NCI-H226 (cell line): ENCODE results near the gene MOB3B.

Source experiments
- DNase-seq: peaks from one replicate; pipeline ENCODE4 v3.0.0-alpha.2; 2015

MOB3B gene

DNA sequence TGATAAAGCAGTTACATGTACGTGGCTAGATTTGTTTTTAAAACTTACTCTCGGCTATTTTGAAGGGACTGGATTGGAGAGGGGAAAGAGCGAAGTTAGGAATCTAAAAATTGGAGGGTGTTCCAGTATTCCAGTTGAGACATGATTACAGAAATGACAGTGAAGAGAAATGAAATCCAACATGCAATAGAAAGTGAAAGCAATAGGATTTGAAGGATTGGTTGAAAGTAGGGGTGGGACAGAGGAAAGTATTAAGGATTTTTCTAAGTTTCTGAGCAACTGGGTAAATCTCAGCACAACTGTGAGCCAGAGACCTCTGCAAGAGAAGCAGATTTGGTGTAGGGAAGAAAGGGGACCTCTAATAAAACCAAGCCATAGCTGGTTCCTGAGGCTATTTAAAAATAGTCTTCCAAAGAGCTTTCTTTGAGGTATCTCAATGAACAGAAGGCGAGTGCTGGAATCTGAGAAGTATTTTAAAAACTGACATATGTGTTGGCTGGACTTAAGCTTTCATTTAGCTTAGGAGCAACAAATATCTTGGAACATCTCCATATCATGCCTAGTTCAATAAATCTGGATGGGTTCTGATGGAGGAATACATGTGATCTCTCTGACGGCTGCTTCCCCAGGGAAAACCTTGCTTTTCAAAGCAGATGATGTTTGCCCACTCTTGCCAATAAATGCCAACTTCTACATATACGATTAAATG is 115.9 kb downstream of the MOB3B start:
- DNase-seq = no peak

DNA sequence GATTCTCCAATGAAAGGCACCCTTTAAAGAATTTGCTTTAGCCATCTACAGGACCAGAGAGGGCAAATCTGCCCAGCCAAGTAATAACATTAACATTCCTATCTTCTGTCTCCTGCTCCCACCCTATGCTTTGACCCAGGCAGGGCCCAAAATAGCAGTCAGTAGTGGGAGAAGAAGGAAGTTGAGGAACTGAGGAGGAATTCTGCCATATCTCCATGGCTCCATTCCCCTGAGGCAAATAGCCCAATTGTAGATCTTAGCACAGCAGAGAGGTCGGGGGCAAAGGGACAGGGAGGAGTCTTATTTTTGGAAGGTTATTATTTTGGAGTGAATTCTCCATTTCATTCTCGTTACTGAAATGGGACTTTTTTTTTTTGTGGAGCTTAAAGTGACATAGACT is 116.7 kb downstream of the MOB3B start:
- peak; percentile 8 for DNase-seq

DNA sequence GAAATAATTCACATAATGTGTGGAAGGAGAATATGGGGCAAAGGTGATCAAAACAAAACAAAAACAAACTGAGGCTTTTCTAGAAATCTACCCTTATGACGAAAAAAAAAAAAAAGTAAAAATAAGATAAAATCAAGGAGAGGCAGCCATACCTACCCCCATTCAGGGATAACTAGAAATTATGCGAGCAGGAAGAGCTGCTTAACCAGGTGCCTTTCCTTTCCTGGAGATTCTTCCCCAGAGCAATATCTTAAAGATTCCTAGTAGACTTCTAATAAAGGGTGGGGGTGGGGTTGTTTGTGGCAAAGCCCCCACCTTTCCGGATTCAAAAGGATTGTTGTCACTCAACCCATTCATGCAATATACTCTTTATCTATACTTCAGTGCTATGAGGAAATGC is 117.5 kb downstream of the MOB3B start:
- DNase-seq = no peak

DNA sequence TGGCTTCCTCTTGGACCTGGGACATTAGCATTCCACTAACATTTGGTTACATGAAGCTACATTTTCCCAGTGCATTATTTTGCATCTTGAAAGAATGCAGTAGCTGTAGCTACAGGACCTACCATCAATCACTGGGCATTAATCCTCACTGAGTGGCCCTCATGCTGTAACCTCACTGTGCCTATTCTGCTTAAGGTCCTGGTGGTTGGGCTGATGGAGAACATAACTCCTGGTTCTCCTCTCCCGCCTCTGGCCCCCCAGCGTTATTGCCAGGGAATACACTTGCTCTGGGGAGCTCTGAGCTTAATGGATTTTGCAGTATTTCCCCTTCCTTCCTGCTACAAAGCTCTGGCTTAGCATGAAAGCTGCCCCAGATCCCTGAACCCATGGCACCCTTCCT is 121.1 kb downstream of the MOB3B start:
- DNase-seq = no peak

DNA sequence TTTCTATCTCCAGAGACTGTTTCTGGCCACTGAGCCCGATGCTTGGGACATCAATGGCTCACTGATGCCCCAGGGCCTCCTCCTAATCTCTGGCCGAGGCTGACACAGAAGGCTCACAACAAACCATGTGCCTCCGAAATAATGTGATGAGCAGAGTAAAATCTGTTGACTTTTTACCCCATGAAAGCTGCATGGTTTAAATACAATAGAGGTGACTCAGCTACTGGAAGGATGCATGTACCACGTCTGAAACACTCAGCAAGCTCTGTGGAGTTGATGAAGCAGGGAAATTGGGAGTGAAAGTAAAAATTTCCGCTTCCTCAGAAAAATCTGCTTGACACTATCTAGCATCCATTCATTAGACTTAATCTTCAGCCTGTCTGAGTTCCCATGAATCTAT is 121.6 kb downstream of the MOB3B start:
- peak; percentile 67 for DNase-seq

DNA sequence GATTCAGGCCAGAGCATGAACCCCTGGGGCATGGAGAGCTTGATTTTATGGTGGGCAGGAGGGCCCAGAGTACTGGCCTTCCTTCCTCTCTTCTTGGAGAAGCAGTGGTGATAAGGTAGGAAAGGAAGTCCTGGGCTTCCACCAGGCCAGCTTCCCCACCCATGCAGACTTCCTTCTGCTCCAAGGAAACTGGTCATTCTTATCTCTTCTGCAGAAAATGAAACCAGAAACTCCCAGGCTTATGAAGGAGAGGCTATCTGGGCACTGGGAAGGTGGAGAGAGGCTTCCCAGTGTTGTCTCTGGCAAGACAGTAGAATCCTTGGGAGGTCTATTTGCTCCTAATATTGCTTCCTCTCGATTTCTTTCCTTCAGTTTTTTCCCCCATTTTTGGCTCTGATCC is 122.1 kb downstream of the MOB3B start:
- DNase-seq = peak; percentile 59

DNA sequence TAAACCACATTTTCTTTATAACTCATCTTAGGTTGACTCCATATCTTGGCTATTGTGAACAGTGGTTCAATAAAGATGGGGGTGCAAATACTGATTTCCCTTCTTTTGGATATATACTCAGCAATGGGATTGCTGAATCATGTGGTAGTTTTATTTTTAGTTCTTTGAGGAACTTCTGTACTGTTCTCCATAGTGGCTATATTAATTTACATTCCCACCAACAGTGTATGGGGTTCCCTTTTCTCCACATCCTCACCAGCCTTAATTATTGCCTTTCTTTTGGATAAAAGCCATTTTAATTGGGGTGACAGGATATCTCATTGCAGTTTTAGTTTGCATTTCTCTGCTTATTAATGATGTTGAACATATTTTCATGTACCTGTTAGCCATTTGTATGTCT is 125.0 kb downstream of the MOB3B start:
- no peak for DNase-seq

DNA sequence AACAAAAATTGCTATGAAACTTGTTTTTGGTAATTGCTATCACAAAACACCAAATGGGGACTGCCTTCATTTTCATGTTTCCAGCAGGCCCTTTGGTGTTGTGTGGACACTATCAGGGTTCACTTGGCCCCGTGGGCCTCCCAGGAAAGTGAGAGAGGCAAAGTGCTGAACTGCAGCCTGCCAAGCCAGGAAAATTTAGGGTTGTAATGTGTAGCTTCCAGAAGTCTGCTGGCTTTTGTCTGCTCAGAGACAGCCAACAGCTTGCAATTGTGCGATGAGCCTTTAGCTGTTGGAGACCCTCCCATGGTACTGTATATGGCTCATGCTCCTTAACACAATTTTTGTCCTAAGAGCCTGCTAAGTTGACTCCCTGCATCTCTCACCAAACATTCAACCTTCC is 127.0 kb downstream of the MOB3B start:
- no peak for DNase-seq

DNA sequence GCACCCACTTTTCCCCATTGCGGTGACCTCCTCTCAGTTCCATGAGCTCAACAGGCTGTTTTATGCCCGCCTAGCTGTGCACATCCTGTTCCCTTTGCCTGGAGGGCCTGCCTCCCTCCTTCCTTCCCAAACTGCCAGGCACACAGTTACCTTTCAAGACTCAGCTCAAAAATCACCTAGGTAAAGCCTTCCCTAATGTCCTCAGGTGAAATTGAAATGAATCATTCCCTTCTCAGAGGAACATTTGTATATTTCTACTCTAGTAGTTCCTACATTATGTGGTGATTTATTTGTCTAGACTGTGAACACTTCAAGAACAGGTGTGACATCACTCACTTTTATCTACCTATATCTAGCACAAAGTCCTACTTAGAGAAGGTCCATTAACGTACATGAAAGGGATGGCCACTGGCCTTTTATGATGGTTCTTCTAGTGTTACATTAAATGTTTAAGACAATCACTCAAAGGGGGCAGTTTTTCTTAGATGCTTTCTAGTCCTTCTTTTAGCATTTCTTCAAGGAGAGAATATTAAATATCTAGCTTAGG is 129.2 kb downstream of the MOB3B start:
- no peak for DNase-seq

DNA sequence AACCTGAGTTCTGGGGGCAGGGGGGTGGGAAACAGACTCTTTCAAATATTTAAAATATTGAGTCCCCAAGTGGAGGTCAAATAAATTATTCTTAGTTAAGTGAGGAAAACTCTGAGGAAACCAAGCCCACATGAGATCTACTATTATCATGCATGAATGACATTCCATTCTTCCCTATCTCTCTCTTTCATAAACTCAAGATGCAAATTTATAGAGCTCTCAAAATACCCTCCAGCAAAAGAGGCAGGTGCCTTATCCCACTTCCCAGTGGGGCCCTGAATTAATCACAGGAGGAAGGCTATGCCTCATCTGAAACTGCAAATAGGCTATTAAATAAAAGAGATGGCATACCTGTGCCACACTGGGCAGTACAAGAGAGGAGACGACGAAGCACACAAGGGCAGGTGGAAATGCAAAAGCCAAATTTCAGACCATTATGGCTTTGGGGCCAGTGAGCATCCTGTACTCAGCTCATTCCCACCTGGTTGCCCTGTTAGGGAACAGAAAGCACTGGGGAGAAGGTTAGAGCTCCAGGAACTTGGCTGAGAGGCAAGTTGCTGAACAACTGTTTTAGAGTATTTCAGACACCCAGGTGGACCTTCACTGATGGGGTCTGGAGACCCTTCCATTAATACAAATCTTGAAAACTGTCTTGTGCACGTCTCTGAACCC is 130.5 kb downstream of the MOB3B start:
- DNase-seq = no peak

DNA sequence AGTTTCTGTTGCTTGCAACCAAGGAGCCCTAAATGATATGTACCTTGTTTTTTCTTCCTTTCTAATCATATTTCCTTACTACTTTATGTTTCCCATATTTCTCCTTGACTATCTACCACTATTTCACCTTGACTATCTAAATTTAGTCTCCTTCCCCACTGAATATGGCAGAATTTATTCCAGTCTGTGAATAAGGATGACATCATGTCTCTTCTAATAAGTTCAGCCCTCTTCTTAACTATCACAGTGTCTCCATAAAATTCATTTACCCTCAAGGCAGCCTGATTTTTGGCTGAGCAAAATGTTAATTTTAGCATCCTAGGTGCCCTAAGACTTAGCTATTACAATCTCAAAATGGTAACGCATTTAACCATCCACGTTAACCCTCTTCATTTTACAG is 133.1 kb downstream of the MOB3B start:
- DNase-seq = no peak

DNA sequence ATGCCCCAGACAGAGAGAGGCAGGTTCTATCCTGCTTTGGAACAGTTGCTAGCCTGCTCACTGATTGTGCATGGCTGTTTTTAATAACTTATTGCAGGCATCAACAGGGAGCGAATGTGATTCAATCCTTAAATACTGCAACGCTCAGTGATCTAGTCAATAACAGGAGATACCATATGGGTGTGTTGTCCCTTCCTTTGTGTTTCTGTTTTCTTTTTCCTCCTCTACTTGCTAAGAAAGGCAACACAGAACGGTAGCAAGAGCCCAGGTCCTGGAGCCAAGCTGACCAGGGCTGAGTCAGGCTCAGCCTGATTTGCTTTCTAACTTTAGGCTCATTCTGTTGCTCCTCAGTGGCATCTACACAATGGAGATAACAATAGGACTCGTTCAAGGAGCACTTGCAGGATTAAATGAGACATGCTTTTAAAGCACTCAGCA is 134.1 kb downstream of the MOB3B start:
- DNase-seq = no peak

DNA sequence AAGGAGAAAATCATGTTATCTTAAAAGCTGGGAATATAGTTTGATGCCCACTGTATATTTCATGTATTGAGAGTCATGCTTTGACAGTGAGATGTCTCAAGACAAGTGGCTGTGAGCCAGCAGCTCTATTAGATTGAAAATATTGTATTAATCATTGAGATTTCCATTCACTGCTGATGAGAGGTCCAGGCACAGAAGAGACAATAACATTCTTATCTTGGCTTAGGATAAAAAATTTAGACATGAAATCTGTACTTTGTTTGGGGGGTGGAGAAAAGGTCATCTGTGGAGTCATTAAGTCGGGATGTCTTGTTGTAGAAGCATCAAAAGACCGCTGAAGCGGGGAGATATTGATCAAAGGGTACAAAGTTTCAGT is 134.8 kb downstream of the MOB3B start:
- DNase-seq = no peak

DNA sequence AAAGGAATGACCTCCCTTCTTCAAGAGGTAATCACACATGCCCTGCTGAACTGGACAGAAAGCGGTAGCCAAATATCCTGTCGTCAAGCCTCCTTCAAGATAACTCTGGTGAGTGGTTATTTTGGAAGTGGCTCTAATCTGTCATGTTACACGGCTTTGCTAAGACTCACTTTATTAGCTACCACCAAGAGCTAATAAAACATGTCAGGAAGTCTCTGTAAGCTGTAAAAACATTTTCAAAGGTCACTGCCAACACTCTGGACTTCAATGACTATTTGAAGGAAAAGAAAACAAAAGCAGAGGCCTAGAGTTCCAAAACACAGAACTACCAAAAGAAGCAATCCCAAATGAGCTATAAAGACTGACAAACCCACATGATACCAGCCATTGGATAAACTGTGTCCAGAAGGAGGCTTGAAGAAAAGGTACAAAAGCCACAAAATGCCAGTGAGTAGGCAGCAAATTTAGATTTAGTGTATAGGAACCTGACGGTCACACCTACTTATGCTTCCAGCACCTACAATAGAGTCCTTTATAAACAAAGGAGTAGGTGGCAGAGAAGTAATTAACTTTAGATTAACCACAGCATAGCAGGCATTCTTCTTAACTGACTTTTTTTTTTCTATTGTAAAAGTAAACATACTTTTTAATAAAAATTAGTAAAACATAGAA is 135.3 kb downstream of the MOB3B start:
- no peak for DNase-seq

DNA sequence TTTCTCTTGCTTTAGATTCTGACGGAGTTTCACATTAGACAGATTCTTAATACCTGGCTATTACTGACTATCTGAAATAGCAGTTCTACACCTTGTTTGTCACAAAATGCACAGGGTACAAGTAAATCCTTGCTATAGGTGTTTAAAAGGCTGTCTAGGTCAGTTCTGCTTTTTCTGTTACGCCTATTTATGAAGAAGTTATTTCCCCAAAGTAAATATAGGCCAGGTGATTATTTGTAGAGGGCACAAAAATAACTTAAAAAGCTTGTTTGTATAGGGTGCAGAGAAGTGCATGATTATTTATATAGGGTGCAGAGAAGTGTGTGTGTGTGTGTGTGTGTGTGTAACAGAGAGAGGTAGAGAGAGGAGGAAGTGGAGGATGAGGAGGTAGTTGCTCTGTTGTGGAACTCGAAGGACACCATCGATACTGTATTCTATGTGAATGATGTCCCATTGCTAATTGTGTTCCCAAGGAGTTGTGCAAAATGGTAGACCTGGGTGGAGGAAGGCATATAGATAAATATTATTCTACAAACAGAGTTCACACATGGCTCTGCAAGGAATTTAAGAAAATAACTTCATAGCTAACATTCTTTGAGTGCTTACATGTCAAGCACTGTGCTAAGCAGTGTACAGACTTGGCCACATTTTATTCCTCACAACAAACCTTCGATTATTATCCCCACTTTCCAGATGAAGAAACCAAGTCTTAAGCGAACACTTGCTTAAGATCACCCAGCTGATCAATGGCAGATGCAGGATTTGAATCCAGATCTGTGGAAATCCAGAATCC is 136.4 kb downstream of the MOB3B start:
- DNase-seq = no peak

DNA sequence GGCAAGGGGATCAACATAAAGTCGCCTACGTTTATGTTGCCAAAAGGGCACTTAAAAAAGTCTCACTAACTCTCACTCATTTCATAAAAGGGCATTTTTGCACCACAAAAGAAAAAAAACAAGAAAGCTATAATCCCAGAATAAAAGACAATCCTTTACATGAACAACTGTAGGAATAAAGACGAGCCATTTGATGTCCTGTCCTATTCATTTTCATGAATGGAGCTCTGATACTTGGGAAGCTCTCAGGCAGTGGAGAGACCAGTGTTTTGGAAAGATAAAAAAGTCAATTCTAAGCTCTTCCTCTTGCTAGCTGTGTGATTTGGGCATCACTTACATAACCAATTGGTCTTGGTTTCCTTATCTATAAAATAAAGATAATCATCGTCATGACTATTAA is 137.2 kb downstream of the MOB3B start:
- no peak for DNase-seq

DNA sequence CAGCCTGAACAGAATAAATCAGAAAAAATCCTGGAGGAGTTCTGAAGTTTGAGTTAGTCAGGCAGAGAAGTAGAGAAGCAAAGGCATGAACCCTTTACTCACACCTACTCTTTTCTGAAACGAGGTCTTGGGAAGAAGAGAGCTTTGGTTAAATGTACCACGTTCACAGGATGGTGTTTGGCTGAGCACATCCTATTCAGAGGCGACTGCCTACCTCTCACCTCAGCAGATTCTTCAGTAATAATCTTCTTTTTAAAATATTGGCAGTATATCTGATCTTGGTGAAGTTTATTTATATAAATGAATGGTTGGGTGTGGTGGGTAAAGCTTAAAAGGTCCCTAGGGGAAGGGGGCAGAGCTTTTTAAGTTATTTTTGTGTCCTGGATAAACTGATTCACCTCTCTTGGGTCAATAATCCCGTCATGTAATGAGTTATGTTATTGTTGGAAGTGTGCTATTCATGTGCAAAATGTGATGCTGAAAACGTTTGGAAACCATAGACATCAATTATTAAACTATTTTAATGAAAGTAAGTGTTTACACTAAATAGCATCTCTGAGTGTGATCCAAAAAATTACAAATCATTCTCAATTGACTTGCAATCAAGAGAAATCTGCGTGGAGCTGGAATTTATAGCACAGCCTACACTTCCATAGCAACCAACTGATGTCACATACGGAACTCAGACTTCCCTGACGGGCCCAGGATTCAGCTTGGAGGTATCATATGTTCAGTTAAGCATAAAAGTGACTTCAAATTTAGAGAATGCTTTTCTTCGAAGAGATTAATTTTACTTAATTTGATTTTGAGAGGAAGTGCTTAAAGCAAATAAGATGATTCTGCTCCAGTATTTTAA is 138.3 kb downstream of the MOB3B start:
- no peak for DNase-seq

DNA sequence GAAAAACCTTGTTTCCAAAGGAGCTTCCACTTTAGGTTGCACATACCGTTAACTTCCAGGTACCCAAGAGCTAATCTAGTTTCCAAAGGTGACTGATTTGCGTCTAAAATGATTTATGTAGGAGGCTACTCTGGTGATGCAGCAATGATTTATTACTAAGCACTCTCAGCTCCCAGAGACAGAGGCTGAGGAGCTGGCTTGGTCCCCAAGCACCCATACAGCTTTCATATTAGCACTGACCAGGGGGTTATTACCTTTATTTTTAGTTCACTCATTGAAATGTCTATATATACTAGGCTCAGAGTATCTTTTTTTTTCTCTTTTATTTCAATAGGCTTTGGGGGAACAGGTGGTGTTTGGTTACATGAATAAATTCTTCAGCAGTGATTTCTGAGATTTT is 141.5 kb downstream of the MOB3B start:
- no peak for DNase-seq

DNA sequence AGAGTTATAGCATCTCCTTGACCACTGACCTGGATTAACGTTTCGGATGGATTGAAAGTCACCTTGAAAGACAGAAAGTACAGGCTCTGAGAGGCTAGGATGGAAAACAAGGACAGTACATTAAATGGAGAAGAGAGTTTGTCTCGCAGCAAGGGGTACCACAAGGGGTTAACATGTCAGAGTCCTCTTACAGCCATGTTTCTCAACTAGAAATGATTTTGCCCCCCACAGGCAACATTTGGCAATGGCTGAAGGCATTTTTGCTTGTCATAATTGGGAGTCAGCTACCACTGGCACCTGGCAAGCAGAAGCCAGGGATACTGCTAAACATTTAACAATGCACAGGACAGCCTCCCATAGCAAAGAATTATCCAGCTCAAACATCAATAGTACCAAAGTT is 141.9 kb downstream of the MOB3B start:
- no peak for DNase-seq

DNA sequence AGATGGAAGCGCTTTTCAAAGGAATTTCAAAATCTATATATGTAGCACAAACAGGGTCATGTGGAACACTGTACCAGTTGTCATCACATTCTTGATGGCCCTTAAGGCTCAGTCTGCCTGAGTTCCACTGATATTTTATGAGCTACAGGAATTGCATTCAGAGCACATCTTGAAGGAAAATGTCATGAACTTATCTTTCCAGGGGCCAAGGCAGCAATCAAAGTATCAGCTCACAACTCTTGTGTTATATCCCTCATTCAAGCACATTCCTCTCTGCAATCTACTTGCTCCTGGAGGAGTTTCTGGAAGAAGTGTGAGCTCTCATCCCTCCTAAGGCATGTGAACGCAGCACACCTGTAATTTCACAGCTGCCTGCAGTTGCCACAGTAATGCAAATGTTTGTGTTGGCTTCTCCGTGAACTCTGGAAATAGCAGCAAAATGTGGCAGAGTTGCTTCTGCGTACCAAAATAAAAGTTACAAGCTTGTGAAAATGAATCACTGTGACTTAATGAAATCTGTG is 143.0 kb downstream of the MOB3B start:
- DNase-seq = no peak

DNA sequence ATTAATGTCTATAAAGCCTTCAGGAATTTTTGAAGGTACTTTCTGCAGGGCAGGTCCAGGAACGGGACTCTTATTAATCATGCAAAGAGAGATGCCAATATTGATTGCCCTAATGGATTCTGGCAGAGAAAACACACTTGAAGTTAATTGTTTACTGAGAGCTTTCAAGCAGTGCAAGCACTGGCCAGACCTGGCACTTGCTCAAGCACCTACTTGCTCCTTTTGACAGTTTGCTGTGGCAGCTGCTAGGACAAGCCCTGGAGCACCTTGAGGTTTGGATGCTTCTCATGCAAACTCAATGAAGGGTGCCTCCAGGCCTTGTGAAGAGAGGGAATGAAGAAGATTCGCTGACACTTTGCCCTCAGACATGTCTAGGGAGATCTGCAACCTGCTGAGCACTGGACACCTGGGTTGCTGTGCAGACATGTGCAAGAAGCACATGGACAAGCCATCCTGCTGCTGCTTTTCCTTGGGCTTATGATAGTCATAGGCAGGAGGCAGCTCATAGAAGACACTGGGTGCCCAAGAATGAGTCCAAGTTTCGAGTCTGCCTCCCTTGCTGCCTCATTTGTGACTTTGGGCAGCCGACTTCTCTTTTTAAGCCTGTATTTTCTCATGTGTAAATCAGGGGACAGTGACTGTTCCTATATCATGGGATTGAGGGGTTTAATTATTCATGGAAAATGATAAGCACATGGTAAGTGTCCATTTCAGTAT is 143.8 kb downstream of the MOB3B start:
- no peak for DNase-seq
